HEK293 (cell line): ENCODE data around the gene HSPA14.

Source experiments
- CTCF ChIA-PET: fragments of 350-600 bp; formaldehyde crosslinking; extraction: SDS; loops from one replicate; lab custom pipeline; 2021; ENCODE audit warnings: antibody characterized with exemption; lab: Yijun Ruan, JAX
- POLR2A ChIA-PET: fragments of 300-600 bp; formaldehyde crosslinking; extraction: SDS; loops from one replicate; lab custom pipeline; 2020; ENCODE audit warnings: antibody characterized with exemption, inconsistent platforms; lab: Yijun Ruan, JAX
- H3K27ac ChIP-seq: fragments of 200-500 bp; sonication (Bioruptor generic); 2 replicates; pipeline ENCODE4 v1.5.1; 2014; ENCODE audit warnings: low read depth, low read length, control low read depth, inconsistent platforms; ENCODE audit errors: extremely low read depth
- H3K36me3 ChIP-seq, 2 experiments: fragments of 200-500 bp in 1 of 2; sonication (Bioruptor generic) in 1 of 2; 1 replicate in 1 of 2; 2 replicates in 1 of 2; pipeline ENCODE4 v1.5.1; 2014 to 2017; ENCODE audit warnings: inconsistent platforms in 2 of 2, low read length in 2 of 2; ENCODE audit not compliant: control insufficient read depth in 2 of 2, insufficient read depth in 1 of 2
- H3K4me1 ChIP-seq: fragments of 200-500 bp; sonication (Bioruptor generic); 2 replicates; pipeline ENCODE4 v1.5.1; 2014; ENCODE audit warnings: mild to moderate bottlenecking, low read length, inconsistent platforms; ENCODE audit not compliant: control insufficient read depth, insufficient read depth
- H3K4me3 ChIP-seq: 2 replicates; pipeline ENCODE4 v1.5.1; 2011; ENCODE audit warnings: low read depth, mild to moderate bottlenecking, control low read depth, low read length, moderate library complexity
- H3K9me3 ChIP-seq: fragments of 200-500 bp; sonication (Bioruptor generic); 2 replicates; pipeline ENCODE4 v1.5.1; 2014; ENCODE audit warnings: low read depth, low read length, inconsistent platforms; ENCODE audit not compliant: control insufficient read depth, insufficient read depth
- BCL11B ChIP-seq: fragments of 450-650 bp; formaldehyde crosslinking; IDR thresholded peaks from 2 replicates; pipeline ENCODE4 v1.5.1; 2016; ENCODE audit warnings: low read depth, missing biosample characterization, missing genetic modification characterization
- EGR2 ChIP-seq: fragments of 450-650 bp; formaldehyde crosslinking; IDR thresholded peaks from 2 replicates; pipeline ENCODE4 v1.5.1; 2016; ENCODE audit warnings: low read depth, missing biosample characterization, missing genetic modification characterization
- GFI1B ChIP-seq: fragments of 450-650 bp; formaldehyde crosslinking; IDR thresholded peaks from 2 replicates; pipeline ENCODE4 v1.5.1; 2016; ENCODE audit warnings: missing biosample characterization, missing genetic modification characterization
- GLIS2 ChIP-seq: fragments of 450-650 bp; formaldehyde crosslinking; IDR thresholded peaks from 2 replicates; pipeline ENCODE4 v1.5.1; 2016; ENCODE audit warnings: missing biosample characterization, missing genetic modification characterization
- HOXA7 ChIP-seq: sonication (generic); formaldehyde crosslinking; IDR thresholded peaks from 2 replicates; pipeline ENCODE4 v1.8.1; 2022; ENCODE audit warnings: missing genetic modification reagents, borderline replicate concordance
- HOXC10 ChIP-seq: sonication (generic); formaldehyde crosslinking; IDR thresholded peaks from 2 replicates; pipeline ENCODE4 v1.8.1; 2023; ENCODE audit warnings: mild to moderate bottlenecking, missing genetic modification reagents
- MZF1 ChIP-seq: fragments of 450-650 bp; formaldehyde crosslinking; IDR thresholded peaks from 2 replicates; pipeline ENCODE4 v1.5.1; 2017; ENCODE audit warnings: missing biosample characterization, missing genetic modification characterization, borderline replicate concordance
- TSHZ1 ChIP-seq: fragments of 450-650 bp; formaldehyde crosslinking; IDR thresholded peaks from 2 replicates; pipeline ENCODE4 v1.5.1; 2016; ENCODE audit warnings: missing biosample characterization, missing genetic modification characterization, borderline replicate concordance
- ZBTB44 ChIP-seq: fragments of 450-650 bp; IDR thresholded peaks from 2 replicates; pipeline ENCODE4 v1.5.1; 2018; ENCODE audit warnings: missing biosample characterization, mild to moderate bottlenecking, missing genetic modification characterization
- ZBTB8A ChIP-seq: fragments of 450-650 bp; formaldehyde crosslinking; IDR thresholded peaks from 2 replicates; pipeline ENCODE4 v1.5.1; 2016; ENCODE audit warnings: missing biosample characterization, missing genetic modification characterization
- ZFP37 ChIP-seq: fragments of 450-650 bp; formaldehyde crosslinking; IDR thresholded peaks from 2 replicates; pipeline ENCODE4 v1.5.1; 2016; ENCODE audit warnings: missing biosample characterization, missing genetic modification characterization
- ZNF121 ChIP-seq: fragments of 450-650 bp; formaldehyde crosslinking; IDR thresholded peaks from 2 replicates; pipeline ENCODE4 v1.5.1; 2016; ENCODE audit warnings: missing biosample characterization, missing genetic modification characterization
- ZNF148 ChIP-seq: fragments of 450-650 bp; formaldehyde crosslinking; IDR thresholded peaks from 2 replicates; pipeline ENCODE4 v1.5.0; 2017; ENCODE audit warnings: missing biosample characterization, missing genetic modification characterization, borderline replicate concordance
- ZNF23 ChIP-seq: fragments of 450-650 bp; formaldehyde crosslinking; IDR thresholded peaks from 2 replicates; pipeline ENCODE4 v1.5.1; 2016; ENCODE audit warnings: missing biosample characterization, missing genetic modification characterization, borderline replicate concordance
- ZNF585B ChIP-seq: fragments of 450-650 bp; formaldehyde crosslinking; IDR thresholded peaks from 2 replicates; pipeline ENCODE4 v1.5.1; 2016; ENCODE audit warnings: missing biosample characterization, missing genetic modification characterization
- ZNF624 ChIP-seq: fragments of 450-650 bp; formaldehyde crosslinking; IDR thresholded peaks from 2 replicates; pipeline ENCODE4 v1.5.1; 2017; ENCODE audit warnings: missing biosample characterization, missing genetic modification characterization
- ZNF626 ChIP-seq: fragments of 450-650 bp; sonication (Bioruptor Pico); formaldehyde crosslinking; IDR thresholded peaks from 2 replicates; pipeline ENCODE4 v1.5.1; 2018; ENCODE audit warnings: missing biosample characterization, missing genetic modification characterization, inconsistent platforms
- ZNF645 ChIP-seq: fragments of 450-650 bp; formaldehyde crosslinking; IDR thresholded peaks from 2 replicates; pipeline ENCODE4; 2016; ENCODE audit warnings: missing biosample characterization, missing genetic modification characterization
- ZNF654 ChIP-seq: fragments of 450-650 bp; formaldehyde crosslinking; IDR thresholded peaks from 2 replicates; pipeline ENCODE4 v1.5.1; 2016; ENCODE audit warnings: low read depth, missing biosample characterization, missing genetic modification characterization
- ZNF768 ChIP-seq: fragments of 450-650 bp; formaldehyde crosslinking; IDR thresholded peaks from 2 replicates; pipeline ENCODE4 v1.5.1; 2018; ENCODE audit warnings: missing biosample characterization, mild to moderate bottlenecking, missing genetic modification characterization

Gene HSPA14

GRCh38 chr10:14821635-14822375 lies 16.3 kb upstream of the HSPA14 start (continued):
- TF ChIP-seq ZNF626 (tag by site-specific recombination) (no peak), ZNF645 (no peak), ZNF768 (tag by site-specific recombination) (no peak)

GRCh38 chr10:14822879-14823755 lies 15.0 kb upstream of the HSPA14 start:
- ChIA-PET POLR2A (interaction anchor here (3.2 kb wide), 1 partner anchor 15 kb away, joined by 10 read pairs; the partner anchor contains the start of genes CDNF, HSPA14 and MSANTD7), CTCF (interaction anchor here (0.6 to 2.7 kb wide), 21 partner anchors 9 to 703 kb away, joined by 3 to 26 read pairs (median 3); partner anchors contain the start of genes CDNF, HSPA14 and MSANTD7)
- Histone ChIP-seq H3K27ac (no peak overlapping the region), H3K4me1 (no peaks in the 10 kb centered on the region), H3K9me3 (no peaks in the 10 kb centered on the region), H3K36me3 (no peaks in the 10 kb centered on the region), H3K4me3 (no peak overlapping the region)
- TF ChIP-seq ZNF624 (tag by site-specific recombination) = no peak
- TF ChIP-seq MZF1 = no peak
- no peak for TF ChIP-seq ZNF768 (tag by site-specific recombination)
- no peak for TF ChIP-seq ZBTB44 (tag by site-specific recombination)
- TF ChIP-seq HOXC10 = no peak
- TF ChIP-seq EGR2 = no peak
- peak; percentile 52 for TF ChIP-seq ZNF654 (tag by site-specific recombination)

GRCh38 chr10:14823966-14824365 lies 14.1 kb upstream of the HSPA14 start:
- Histone ChIP-seq H3K36me3 (no peaks in the 10 kb centered on the region), H3K9me3 (no peaks in the 10 kb centered on the region), H3K4me1 (no peaks in the 10 kb centered on the region), H3K4me3 (no peak overlapping the region), H3K27ac (no peak overlapping the region)
- POLR2A ChIA-PET = interaction anchor here (3.2 kb wide), 1 partner anchor 14 kb away, joined by 10 read pairs; the partner anchor contains the start of genes CDNF, HSPA14 and MSANTD7
- CTCF ChIA-PET = interaction anchor here (1.0 to 2.7 kb wide), 9 partner anchors 9 to 354 kb away, joined by 3 to 26 read pairs (median 4); partner anchors contain the start of genes CDNF, HSPA14 and MSANTD7
- TF ChIP-seq ZNF121 (tag by site-specific recombination) = no peak
- no peak for TF ChIP-seq ZNF624 (tag by site-specific recombination)
- no peak for TF ChIP-seq HOXA7 (CRISPR knock-in tag)
- TF ChIP-seq GFI1B (tag by site-specific recombination) = no peak
- no peak for TF ChIP-seq TSHZ1 (tag by site-specific recombination)
- no peak for TF ChIP-seq ZNF23 (tag by site-specific recombination)
- no peak for TF ChIP-seq ZNF645
- no peak for TF ChIP-seq ZNF148 (tag by site-specific recombination)
- TF ChIP-seq ZBTB8A (tag by site-specific recombination) = no peak
- no peak for TF ChIP-seq ZNF585B (tag by site-specific recombination)
- TF ChIP-seq GLIS2 (tag by site-specific recombination) = no peak
- no peak for TF ChIP-seq ZFP37
- TF ChIP-seq BCL11B (tag by site-specific recombination) = no peak
